IMR-90 (cell line): ENCODE results near the gene C1orf159. TPM values are rescaled to one million over a fixed set of nuclear protein-coding genes. Genes with fewer than 3 reads are reported as not detected.

ENCODE experiments used
- ATAC-seq: fragments of 200-7000 bp; cut with Tn5 transposase; 2 replicates; pipeline ENCODE4 v1.9.1; 2020; ENCODE audit warnings: low read depth, mild to moderate bottlenecking, moderate library complexity
- BruUV-seq: library from RNA; stranded (reverse); fragments of 400-500 nt; replicated peaks from 2 replicates; lab custom pipeline; 2021; lab: Mats Ljungman, UMichigan
- CTCF ChIA-PET: fragments of 300-600 bp; formaldehyde crosslinking; extraction: SDS; loops from one replicate; lab custom pipeline; 2021; ENCODE audit warnings: antibody characterized with exemption; lab: Yijun Ruan, JAX
- POLR2A ChIA-PET: fragments of 300-600 bp; sonication (Branson Sonifier 250); formaldehyde crosslinking; loops from one replicate; lab custom pipeline; 2022; ENCODE audit warnings: antibody characterized with exemption; ENCODE audit not compliant: unreplicated experiment; lab: Charles Lee
- DNase-seq: peaks from one replicate; pipeline ENCODE4 v3.0.0; 2013
- H2AFZ ChIP-seq: replicated peaks from 2 replicates; pipeline ENCODE3; 2013; ENCODE audit warnings: low read length, mild to moderate bottlenecking; ENCODE audit not compliant: poor library complexity
- H2AK5ac ChIP-seq: 2 replicates; pipeline ENCODE4 v1.6.1; 2013; ENCODE audit warnings: low read depth, low read length, inconsistent platforms
- H2AK9ac ChIP-seq: replicated peaks from 2 replicates; pipeline ENCODE3; 2013; ENCODE audit warnings: mild to moderate bottlenecking, low read depth, low read length, moderate library complexity; ENCODE audit not compliant: poor library complexity
- H2BK120ac ChIP-seq: 2 replicates; pipeline ENCODE4 v1.6.1; 2013; ENCODE audit warnings: low read depth, low read length, inconsistent platforms
- H2BK15ac ChIP-seq: 3 replicates; pipeline ENCODE4 v1.6.1; 2013; ENCODE audit warnings: low read depth, low read length, inconsistent platforms
- H2BK20ac ChIP-seq: 2 replicates; pipeline ENCODE4 v1.6.1; 2013; ENCODE audit warnings: low read depth, mild to moderate bottlenecking, inconsistent platforms, low read length, moderate library complexity
- H2BK5ac ChIP-seq: 2 replicates; pipeline ENCODE4 v1.6.1; 2013; ENCODE audit warnings: mild to moderate bottlenecking, low read depth, low read length, inconsistent platforms; ENCODE audit not compliant: poor library complexity, severe bottlenecking
- H3K14ac ChIP-seq: replicated peaks from 2 replicates; pipeline ENCODE4 v1.6.1; 2013; ENCODE audit warnings: low read depth, low read length, inconsistent platforms
- H3K18ac ChIP-seq: 2 replicates; pipeline ENCODE4 v1.6.1; 2013; ENCODE audit warnings: low read depth, low read length, control low read depth
- H3K23ac ChIP-seq: 2 replicates; pipeline ENCODE4 v1.6.1; 2013; ENCODE audit warnings: low read depth, low read length, inconsistent platforms
- H3K27ac ChIP-seq: 2 replicates; pipeline ENCODE4 v1.5.1; 2013; ENCODE audit warnings: mild to moderate bottlenecking, control low read depth, low read length; ENCODE audit not compliant: insufficient read depth
- H3K27me3 ChIP-seq: 2 replicates; pipeline ENCODE4 v1.6.1; 2013; ENCODE audit warnings: low read length; ENCODE audit not compliant: control insufficient read depth, insufficient read depth
- H3K36me3 ChIP-seq: 2 replicates; pipeline ENCODE4 v1.6.1; 2013; ENCODE audit warnings: low read length, mixed read lengths; ENCODE audit not compliant: control insufficient read depth, insufficient read depth
- H3K4ac ChIP-seq: 2 replicates; pipeline ENCODE4 v1.6.1; 2013; ENCODE audit warnings: low read depth, low read length, inconsistent platforms
- H3K4me1 ChIP-seq: 2 replicates; pipeline ENCODE4 v1.6.1; 2013; ENCODE audit warnings: low read length, mixed read lengths; ENCODE audit not compliant: control insufficient read depth, insufficient read depth
- H3K4me2 ChIP-seq: 2 replicates; pipeline ENCODE4 v1.6.1; 2013; ENCODE audit warnings: low read depth, mild to moderate bottlenecking, control low read depth, low read length, moderate library complexity
- H3K4me3 ChIP-seq: 2 replicates; pipeline ENCODE4 v1.5.1; 2013; ENCODE audit warnings: low read depth, mild to moderate bottlenecking, control low read depth, low read length, moderate library complexity; ENCODE audit not compliant: insufficient read depth
- H3K56ac ChIP-seq: 2 replicates; pipeline ENCODE4 v1.6.1; 2013; ENCODE audit warnings: low read length, inconsistent platforms; ENCODE audit not compliant: insufficient read depth; ENCODE audit errors: extremely low read depth
- H3K79me1 ChIP-seq, 2 experiments: 2 replicates each; pipeline ENCODE4 v1.6.1; 2013; ENCODE audit warnings: low read length in 2 of 2, inconsistent platforms in 1 of 2, low read depth in 1 of 2
- H3K9ac ChIP-seq: 2 replicates; pipeline ENCODE4 v1.6.1; 2013; ENCODE audit warnings: low read depth, low read length, control low read depth
- H3K9me1 ChIP-seq: 2 replicates; pipeline ENCODE4 v1.6.1; 2013; ENCODE audit warnings: low read length, inconsistent platforms; ENCODE audit not compliant: insufficient read depth
- H3K9me3 ChIP-seq: 2 replicates; pipeline ENCODE4 v1.6.1; 2013; ENCODE audit warnings: low read length; ENCODE audit not compliant: control insufficient read depth, insufficient read depth
- H4K20me1 ChIP-seq: 2 replicates; pipeline ENCODE4 v1.6.1; 2013; ENCODE audit warnings: low read length, inconsistent platforms; ENCODE audit not compliant: insufficient read depth
- H4K5ac ChIP-seq: 2 replicates; pipeline ENCODE4 v1.6.1; 2013; ENCODE audit warnings: mild to moderate bottlenecking, low read depth, low read length, control low read depth
- H4K8ac ChIP-seq, 2 experiments: 2 replicates each; pipeline ENCODE4 v1.6.1; 2013; ENCODE audit warnings: low read depth in 2 of 2, low read length in 2 of 2, control low read depth in 1 of 2, inconsistent platforms in 1 of 2
- H4K91ac ChIP-seq: 2 replicates; pipeline ENCODE4 v1.6.1; 2013; ENCODE audit warnings: low read depth, low read length, inconsistent platforms; ENCODE audit not compliant: insufficient read depth
- POLR2A ChIP-seq: IDR thresholded peaks from 2 replicates; pipeline ENCODE4 v1.6.1; 2012; ENCODE audit warnings: mild to moderate bottlenecking, low read depth, low read length
- RFX5 ChIP-seq: IDR thresholded peaks from 2 replicates; pipeline ENCODE4 v1.8.0; 2012; ENCODE audit warnings: low read depth, mild to moderate bottlenecking, low read length, moderate library complexity
- SMC3 ChIP-seq: fragments of 150-350 bp; IDR thresholded peaks from 2 replicates; pipeline ENCODE4 v1.6.1; 2016; ENCODE audit warnings: low read depth, mild to moderate bottlenecking, antibody characterized with exemption, low read length, moderate library complexity
- WGBS, 2 experiments: methylation state at CpG; one replicate each; pipeline versions ENCODE4 v1.1.5 to v1.1.7; 2013; ENCODE audit warnings: missing lambda C conversion rate in 2 of 2; ENCODE audit not compliant: insufficient read length in 1 of 2; ENCODE audit errors: extremely low coverage in 2 of 2; 5-methylcytosine and 5-hydroxymethylcytosine counted together
- dilution Hi-C: fragments of 300-500 bp; cut with HindIII; formaldehyde crosslinking; loops from one replicate; pipeline ENCODE4 v1.14.3; 2018; ENCODE audit warnings: low sequenced_read_pairs; ENCODE audit not compliant: unreplicated experiment
- in situ Hi-C: fragments of 300-500 bp; cut with MboI; formaldehyde crosslinking; loops from 3 replicates; pipeline ENCODE4 v1.14.3; 2019; ENCODE audit warnings: low sequenced_read_pairs, inconsistent platforms, mixed read lengths
- intact Hi-C: fragments of 100-400 bp; cut with micrococcal nuclease; formaldehyde crosslinking; loops from 2 replicates; pipeline ENCODE4 v1.10.0; 2022
- polyA plus RNA-seq, 3 experiments: library from polyadenylated mRNA; depleted of rRNA; stranded (reverse); fragments of >200 nt; gene quantifications; 2 replicates each; pipeline ENCODE4 v1.2.3, GENCODE V29; 2012; ENCODE audit warnings: low replicate concordance in 1 of 3
- total RNA-seq: library from RNA; depleted of rRNA; stranded (reverse); fragments of >200 nt; gene quantifications from 2 replicates; pipeline ENCODE4 v1.2.3, GENCODE V29; 2012

The C1orf159 gene
- total and polyA plus RNA-seq, 2 of the 4 experiments (the other 2 are of a cell fraction) = 2.9 to 12.6 TPM

DNA sequence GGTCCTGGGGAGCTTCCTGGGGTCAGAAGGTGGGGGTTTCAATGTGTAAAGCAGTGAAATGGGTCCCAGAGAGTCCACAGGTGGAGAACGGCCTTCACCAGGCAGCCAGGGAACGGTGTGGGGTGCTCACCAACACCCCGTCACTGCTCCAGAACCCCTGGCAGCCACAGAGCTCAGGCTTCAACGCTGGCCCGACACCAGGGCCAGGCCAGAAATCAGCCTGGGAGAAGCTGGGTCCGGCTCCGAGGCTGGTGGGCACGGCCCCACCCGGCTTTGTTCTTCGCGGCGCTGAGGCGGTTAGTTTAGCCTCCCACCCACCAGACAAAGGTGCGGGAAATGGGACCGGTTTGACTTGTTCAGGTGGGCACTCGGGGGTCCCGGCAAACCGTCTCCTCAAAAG, 24.8 kb upstream of the C1orf159 start:
- BruUV-seq = no TSS peak
- ChIA-PET POLR2A (no interaction called here), CTCF (no interaction called here)
- Histone ChIP-seq H3K4me3 (no peak overlapping the region), H2BK120ac (no peak overlapping the region), H2AK9ac (no peak overlapping the region), H3K4me2 (no peak overlapping the region), H3K9me3 (no peaks in the 10 kb centered on the region), H2AFZ (peak overlapping the region; percentile 56), H3K56ac (no peak overlapping the region), H2BK15ac (no peak overlapping the region), H3K9ac (no peak overlapping the region), H3K36me3 (no peaks in the 10 kb centered on the region), H2BK20ac (no peak overlapping the region), H3K4me1 (no peaks in the 10 kb centered on the region), H4K5ac (no peak overlapping the region), H4K8ac (no peak overlapping the region), H3K23ac (no peak overlapping the region), H3K4ac (no peak overlapping the region), H3K27me3 (peaks cover 32% of the 10 kb centered on the region), H4K20me1 (no peaks in the 10 kb centered on the region), H2AK5ac (no peak overlapping the region), H4K91ac (no peak overlapping the region), H3K14ac (no peak overlapping the region), H3K79me1 (no peaks in the 10 kb centered on the region), H3K9me1 (no peaks in the 10 kb centered on the region), H3K27ac (no peak overlapping the region), H3K18ac (no peak overlapping the region), H2BK5ac (no peak overlapping the region)
- intact Hi-C loops = no loop called here
- in situ Hi-C loops = no loop called here
- ATAC-seq (no peak), DNase-seq (no peak)
- dilution Hi-C loops = no loop called here
- TF ChIP-seq RFX5 = no peak
- no peak for TF ChIP-seq POLR2A
- no peak for TF ChIP-seq SMC3
- WGBS, 2 experiments = 39% methylated on average over 5 of the region's 18 CpGs; no CpG with 5 or more reads in 1 of the 2 experiments
